HepG2 (cell line): ENCODE measurements around the gene CARMIL3. TPM values are rescaled to one million over a fixed set of nuclear protein-coding genes. Genes with fewer than 3 reads are reported as not detected.

Experiments
- FOXA1 ChIP-seq, 2 experiments: fragments of 450-650 bp in 1 of 2; sonication (generic) in 1 of 2; formaldehyde crosslinking in 1 of 2; IDR thresholded peaks; 2 replicates each; pipeline versions ENCODE4 v1.4.0 to v1.6.1; 2016 to 2020; ENCODE audit warnings: missing genetic modification reagents in 1 of 2
- GABPB1 ChIP-seq: IDR thresholded peaks from 2 replicates; pipeline ENCODE4 v1.6.1; 2016; ENCODE audit warnings: mild to moderate bottlenecking, missing genetic modification reagents, moderate library complexity, missing compliant biosample characterization
- HES4 ChIP-seq: sonication (generic); formaldehyde crosslinking; IDR thresholded peaks from 2 replicates; pipeline ENCODE4 v1.9.0; 2021; ENCODE audit warnings: mild to moderate bottlenecking, missing genetic modification reagents, borderline replicate concordance
- MAZ ChIP-seq, 2 experiments: sonication (generic) in 1 of 2; formaldehyde crosslinking in 1 of 2; IDR thresholded peaks; 2 replicates each; pipeline versions ENCODE4 v1.5.0 to v1.6.1; 2012 to 2020; ENCODE audit warnings: low read depth in 2 of 2, mild to moderate bottlenecking in 2 of 2, borderline replicate concordance in 1 of 2, improper control_type of control experiment in 1 of 2, low read length in 1 of 2, missing genetic modification reagents in 1 of 2, moderate library complexity in 1 of 2
- MIER2 ChIP-seq: IDR thresholded peaks from 2 replicates; pipeline ENCODE4 v1.6.1; 2016; ENCODE audit warnings: missing biosample characterization, missing genetic modification reagents
- RXRB ChIP-seq: IDR thresholded peaks from 2 replicates; pipeline ENCODE4 v1.6.1; 2016; ENCODE audit warnings: borderline replicate concordance, missing genetic modification reagents, missing compliant biosample characterization
- TOPORS ChIP-seq: sonication (generic); formaldehyde crosslinking; IDR thresholded peaks from 2 replicates; pipeline ENCODE4 v1.8.0; 2023; ENCODE audit warnings: mild to moderate bottlenecking, missing genetic modification reagents
- ZNF136 ChIP-seq: sonication (generic); formaldehyde crosslinking; IDR thresholded peaks from 2 replicates; pipeline ENCODE4 v1.8.1; 2022; ENCODE audit warnings: low read depth, mild to moderate bottlenecking, moderate library complexity, missing genetic modification reagents
- ZNF207 ChIP-seq: fragments of 450-650 bp; IDR thresholded peaks from 2 replicates; pipeline ENCODE4 v1.6.1; 2016; ENCODE audit warnings: antibody characterized with exemption, borderline replicate concordance
- ZNF296 ChIP-seq: sonication (generic); formaldehyde crosslinking; conservative IDR thresholded peaks from 2 replicates; pipeline ENCODE4 v1.5.0; 2020; ENCODE audit warnings: mild to moderate bottlenecking, missing genetic modification reagents
- ZNF333 ChIP-seq: sonication (generic); formaldehyde crosslinking; IDR thresholded peaks from 2 replicates; pipeline ENCODE4 v1.4.0; 2020; ENCODE audit warnings: mild to moderate bottlenecking, missing genetic modification reagents, borderline replicate concordance
- ZNF446 ChIP-seq: sonication (generic); formaldehyde crosslinking; IDR thresholded peaks from 2 replicates; pipeline ENCODE4 v1.5.0; 2020; ENCODE audit warnings: mild to moderate bottlenecking, missing genetic modification reagents
- ZNF552 ChIP-seq: sonication (generic); formaldehyde crosslinking; IDR thresholded peaks from 2 replicates; pipeline ENCODE4 v1.9.0; 2022; ENCODE audit warnings: missing genetic modification reagents, mild to moderate bottlenecking, borderline replicate concordance
- polyA plus RNA-seq, 8 experiments: library from polyadenylated mRNA; depleted of rRNA in 3 of 8; stranded (reverse) in 7 of 8; unstranded in 1 of 8; fragments of >200 nt; fragmentation: Illumina TruSeq in 4 of 8; extraction: Trizol in 4 of 8; gene quantifications; 2 replicates each; pipeline versions ENCODE4 v1.2.1 to v1.2.3, GENCODE V29; 2011 to 2016; ENCODE audit warnings: low read depth in 4 of 8, missing spikeins in 1 of 8, mixed read lengths in 1 of 8; ENCODE audit not compliant: insufficient read depth in 1 of 8
- total RNA-seq, 5 experiments: library from RNA; depleted of rRNA; stranded (reverse); fragments of >200 nt; fragmentation: Illumina TruSeq; extraction: Trizol; gene quantifications; 2 replicates each; pipeline ENCODE4 v1.2.3, GENCODE V29; 2016; ENCODE audit warnings: low read depth in 1 of 5
- TF ChIP-seq, protein P1 (sequence below): IDR thresholded peaks from 2 replicates; pipeline ENCODE4 v1.6.1; 2018; ENCODE audit warnings: missing genetic modification reagents

CARMIL3 gene
- total and polyA plus RNA-seq, 2 of the 13 experiments (the other 11 are each of a cell fraction or from before 2014, with no cell fraction given) = 0.27 to 0.55 TPM

DNA sequence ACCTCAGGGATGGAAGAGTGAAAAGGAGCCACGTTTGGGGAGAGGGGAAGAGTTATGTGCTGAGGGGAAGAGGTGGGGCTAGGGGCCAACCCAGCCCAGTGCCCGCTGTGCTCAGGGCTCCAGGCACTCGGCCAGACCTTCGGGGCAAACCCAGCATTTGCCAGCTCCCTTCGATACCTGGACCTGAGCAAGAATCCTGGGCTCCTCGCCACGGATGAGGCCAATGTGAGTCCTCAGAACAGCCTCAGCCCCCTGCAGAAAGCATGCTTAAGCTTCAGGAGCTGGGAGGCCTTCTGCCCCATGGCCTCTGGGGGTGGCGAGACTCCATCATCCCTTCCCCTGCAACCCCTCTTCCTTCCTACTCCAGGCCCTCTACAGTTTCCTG, 5.0 kb downstream of the CARMIL3 start (continued):
- TF ChIP-seq ZNF552 = no peak
- no peak for TF ChIP-seq MIER2 (CRISPR knock-in tag)
- TF ChIP-seq ZNF136 = no peak
- no peak for TF ChIP-seq MAZ (IDR thresholded peaks at IDR 0.05; ENCODE audit: borderline replicate concordance, low read depth, low read length)
- TF ChIP-seq MAZ (CRISPR knock-in tag; IDR thresholded peaks at IDR 0.05; ENCODE audit: low read depth) = no peak
- TF ChIP-seq ZNF296 (CRISPR knock-in tag) = no peak
- 0 out of 2 replicates have a peak, but pooled peaks have one; percentile 39 for TF ChIP-seq ZNF446
- TF ChIP-seq FOXA1 (IDR thresholded peaks at IDR 0.05) = no peak
- TF ChIP-seq FOXA1 (CRISPR knock-in tag; IDR thresholded peaks at IDR 0.05) = no peak
- TF ChIP-seq TOPORS (CRISPR knock-in tag) = no peak
- TF ChIP-seq, protein P1, sequence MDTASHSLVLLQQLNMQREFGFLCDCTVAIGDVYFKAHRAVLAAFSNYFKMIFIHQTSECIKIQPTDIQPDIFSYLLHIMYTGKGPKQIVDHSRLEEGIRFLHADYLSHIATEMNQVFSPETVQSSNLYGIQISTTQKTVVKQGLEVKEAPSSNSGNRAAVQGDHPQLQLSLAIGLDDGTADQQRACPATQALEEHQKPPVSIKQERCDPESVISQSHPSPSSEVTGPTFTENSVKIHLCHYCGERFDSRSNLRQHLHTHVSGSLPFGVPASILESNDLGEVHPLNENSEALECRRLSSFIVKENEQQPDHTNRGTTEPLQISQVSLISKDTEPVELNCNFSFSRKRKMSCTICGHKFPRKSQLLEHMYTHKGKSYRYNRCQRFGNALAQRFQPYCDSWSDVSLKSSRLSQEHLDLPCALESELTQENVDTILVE (CRISPR knock-in tag) = no peak
- no peak for TF ChIP-seq RXRB
- no peak for TF ChIP-seq GABPB1 (CRISPR knock-in tag)
- no peak for TF ChIP-seq ZNF207
- TF ChIP-seq ZNF333 (CRISPR knock-in tag) = 0 out of 2 replicates have a peak, but pooled peaks have one; percentile 3
- TF ChIP-seq HES4 (CRISPR knock-in tag) = 0 out of 2 replicates have a peak, but pooled peaks have one; percentile 53
